Omental fat pad (tissue), 4 donors: Measurements from ENCODE around the gene ROBO4. TPM values are rescaled to one million over a fixed set of nuclear protein-coding genes. Genes with fewer than 3 reads are reported as not detected.

Experiments used
- ATAC-seq: fragments of 150-250 bp; one replicate; pipeline ENCODE4 v1.9.1; 2016; ENCODE audit warnings: mild to moderate bottlenecking, moderate library complexity; ENCODE audit not compliant: low FRiP score
- DNase-seq: peaks from one replicate; pipeline ENCODE4 v3.0.0-alpha.2; 2019; ENCODE audit warnings: low spot score
- total RNA-seq, 4 donors: library from RNA; depleted of rRNA; stranded (reverse); fragments of >200 nt; gene quantifications; one replicate each; pipeline ENCODE4 v1.1.0, GENCODE V29; 2016
- TF ChIP-seq, protein P1 (sequence below), 3 donors: fragments of 450-650 bp; IDR thresholded peaks; one replicate each; pipeline ENCODE4 v1.5.1; 2016 to 2017; ENCODE audit warnings: antibody characterized with exemption in 3 of 3, mild to moderate bottlenecking in 3 of 3, moderate library complexity in 2 of 3

The ROBO4 gene
- total RNA-seq, 4 donors from 2014 or later: 31.7 to 152 (median 75.2) TPM

GRCh38 chr11:124863826-124864165 lies 33.9 kb downstream of the ROBO4 start:
- TF ChIP-seq, protein P1, sequence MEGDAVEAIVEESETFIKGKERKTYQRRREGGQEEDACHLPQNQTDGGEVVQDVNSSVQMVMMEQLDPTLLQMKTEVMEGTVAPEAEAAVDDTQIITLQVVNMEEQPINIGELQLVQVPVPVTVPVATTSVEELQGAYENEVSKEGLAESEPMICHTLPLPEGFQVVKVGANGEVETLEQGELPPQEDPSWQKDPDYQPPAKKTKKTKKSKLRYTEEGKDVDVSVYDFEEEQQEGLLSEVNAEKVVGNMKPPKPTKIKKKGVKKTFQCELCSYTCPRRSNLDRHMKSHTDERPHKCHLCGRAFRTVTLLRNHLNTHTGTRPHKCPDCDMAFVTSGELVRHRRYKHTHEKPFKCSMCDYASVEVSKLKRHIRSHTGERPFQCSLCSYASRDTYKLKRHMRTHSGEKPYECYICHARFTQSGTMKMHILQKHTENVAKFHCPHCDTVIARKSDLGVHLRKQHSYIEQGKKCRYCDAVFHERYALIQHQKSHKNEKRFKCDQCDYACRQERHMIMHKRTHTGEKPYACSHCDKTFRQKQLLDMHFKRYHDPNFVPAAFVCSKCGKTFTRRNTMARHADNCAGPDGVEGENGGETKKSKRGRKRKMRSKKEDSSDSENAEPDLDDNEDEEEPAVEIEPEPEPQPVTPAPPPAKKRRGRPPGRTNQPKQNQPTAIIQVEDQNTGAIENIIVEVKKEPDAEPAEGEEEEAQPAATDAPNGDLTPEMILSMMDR (IDR thresholded peaks at IDR 0.05): no peak
- ATAC-seq: no peak
- no peak for DNase-seq

GRCh38 chr11:124863137-124863825 lies 34.4 kb downstream of the ROBO4 start:
- TF ChIP-seq, protein P1 (IDR thresholded peaks at IDR 0.05): no peak
- DNase-seq (no peak), ATAC-seq (peak; percentile 74)

- no peak for DNase-seq
- TF ChIP-seq, protein P1 (IDR thresholded peaks at IDR 0.05): no peak
- ATAC-seq: no peak
Observed at GRCh38 chr11:124861670-124862069, 36.0 kb downstream of the ROBO4 start.

DNA sequence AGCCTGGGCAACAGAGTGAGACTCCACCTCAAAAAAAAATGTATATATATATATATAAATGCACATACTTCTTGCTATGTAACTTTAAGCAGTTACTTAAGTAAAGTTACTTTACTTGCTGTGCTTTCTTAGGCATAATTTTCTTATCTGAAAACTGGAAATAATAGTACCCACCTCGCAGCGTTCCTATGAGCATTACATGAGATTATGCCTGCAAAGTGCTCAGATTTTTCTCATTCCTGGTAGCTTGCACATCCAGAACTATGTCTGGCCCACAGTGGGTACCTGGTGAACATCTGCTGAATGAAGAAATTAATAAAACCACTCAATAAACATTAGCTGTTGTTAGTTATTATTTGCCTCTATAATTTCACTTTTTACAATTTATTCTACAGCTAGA lies 38.5 kb downstream of the ROBO4 start:
- no peak for ATAC-seq
- TF ChIP-seq, protein P1 (IDR thresholded peaks at IDR 0.05): no peak

GRCh38 chr11:124846070-124846673 lies 51.5 kb downstream of the ROBO4 start:
- TF ChIP-seq, protein P1 (IDR thresholded peaks at IDR 0.05): no peak
- no peak for ATAC-seq
- DNase-seq: no peak

More for the DNA sequence above, 38.5 kb downstream of the ROBO4 start:
- DNase-seq: no peak

GRCh38 chr11:124844664-124845079 lies 53.0 kb downstream of the ROBO4 start:
- TF ChIP-seq, protein P1 (IDR thresholded peaks at IDR 0.05): no peak
- DNase-seq (no peak), ATAC-seq (no peak)

DNA sequence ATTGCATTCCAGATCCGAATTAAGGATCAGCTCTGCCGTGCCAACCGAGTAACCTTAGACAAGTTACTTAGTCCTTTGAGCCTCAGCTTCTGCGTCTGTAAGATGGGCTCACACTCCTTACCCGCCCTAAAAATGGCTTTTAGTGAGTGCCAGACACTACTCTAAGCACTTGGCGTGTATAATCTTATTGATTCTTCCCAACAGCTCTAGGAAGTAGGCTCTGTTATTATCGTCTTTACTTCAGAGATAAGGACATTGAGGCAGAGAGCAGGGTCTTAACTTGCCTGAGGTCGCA lies 54.1 kb downstream of the ROBO4 start:
- TF ChIP-seq, protein P1 (IDR thresholded peaks at IDR 0.05): no peak
- ATAC-seq: no peak

More for the DNA sequence above, 54.1 kb downstream of the ROBO4 start:
- DNase-seq: no peak
